Esophagus muscularis mucosa (tissue), 3 donors: ENCODE data around the gene VSX1.

Source experiments
- CTCF ChIP-seq, 3 experiments: fragments of 200-600 bp in 2 of 3; fragments of 450-650 bp in 1 of 3; sonication (generic) in 2 of 3; IDR thresholded peaks; one replicate each; pipeline ENCODE4 v1.5.1; 2017 to 2019; ENCODE audit warnings: antibody characterized with exemption in 3 of 3, mild to moderate bottlenecking in 2 of 3, moderate library complexity in 1 of 3
- POLR2A ChIP-seq: fragments of 450-650 bp; IDR thresholded peaks from one replicate; pipeline ENCODE4 v1.6.1; 2017; ENCODE audit warnings: antibody characterized with exemption, moderate library complexity, mild to moderate bottlenecking, low read depth

GRCh38 chr20:25032478-25033264 lies 49.3 kb downstream of the VSX1 start:
- TF ChIP-seq CTCF (IDR thresholded peaks at IDR 0.05) (peak in 1 of 3 experiments; percentile 8), POLR2A (no peak)
